H1 (cell line): ENCODE results near the gene PAK1IP1. TPM values are rescaled to one million over a fixed set of nuclear protein-coding genes. Genes with fewer than 3 reads are reported as not detected.

Experiments used
- CTCF ChIA-PET: fragments of 300-600 bp; sonication (Branson Sonifier 250); formaldehyde crosslinking; loops from one replicate; lab custom pipeline; 2021; ENCODE audit not compliant: partially characterized antibody; lab: Charles Lee
- POLR2A ChIA-PET: fragments of 300-600 bp; sonication (Branson Sonifier 250); formaldehyde crosslinking; loops from one replicate; lab custom pipeline; 2021; ENCODE audit warnings: inconsistent platforms; ENCODE audit not compliant: partially characterized antibody; lab: Charles Lee
- DNase-seq, 2 experiments: peaks; one replicate each; pipeline versions ENCODE4 v3.0.0 to v3.0.0-alpha.2; 2010 to 2022; ENCODE audit warnings: low spot score in 2 of 2, low read depth in 1 of 2, mixed read lengths in 1 of 2
- FAIRE-seq: peaks from 2 replicates; lab custom pipeline; 2011; peaks lifted over from hg19 to GRCh38; lab: Jason Lieb, UNC
- H2AFZ ChIP-seq: 2 replicates; pipeline ENCODE4 v1.8.1; 2012; ENCODE audit warnings: low read length, inconsistent platforms
- H2AK5ac ChIP-seq: 2 replicates; pipeline ENCODE4 v1.6.1; 2013; ENCODE audit warnings: low read depth, low read length
- H2BK120ac ChIP-seq: replicated peaks from 2 replicates; pipeline ENCODE3; 2013; ENCODE audit warnings: low read depth, low read length, inconsistent platforms
- H2BK12ac ChIP-seq: 2 replicates; pipeline ENCODE4 v1.6.1; 2013; ENCODE audit warnings: low read depth, low read length
- H2BK15ac ChIP-seq: 2 replicates; pipeline ENCODE4 v1.6.1; 2013; ENCODE audit warnings: low read length
- H2BK20ac ChIP-seq: 2 replicates; pipeline ENCODE4 v1.6.1; 2013; ENCODE audit warnings: low read length
- H2BK5ac ChIP-seq: 2 replicates; pipeline ENCODE4 v1.6.1; 2013; ENCODE audit warnings: low read depth, low read length
- H3K14ac ChIP-seq: 2 replicates; pipeline ENCODE4 v1.6.1; 2013; ENCODE audit warnings: inconsistent platforms; ENCODE audit not compliant: insufficient read length
- H3K18ac ChIP-seq: 2 replicates; pipeline ENCODE4 v1.6.1; 2013; ENCODE audit warnings: low read length; ENCODE audit errors: extremely low read depth
- H3K23ac ChIP-seq: 2 replicates; pipeline ENCODE4 v1.6.1; 2013; ENCODE audit warnings: inconsistent platforms; ENCODE audit not compliant: insufficient read length
- H3K23me2 ChIP-seq: 2 replicates; pipeline ENCODE4 v1.6.1; 2013; ENCODE audit warnings: low read depth, low read length
- H3K27ac ChIP-seq: 2 replicates; pipeline ENCODE4 v1.6.1; 2011; ENCODE audit warnings: low read depth, low read length, inconsistent platforms
- H3K27me3 ChIP-seq, 4 experiments: replicated peaks in 1 of 4; 1 replicate in 1 of 4; 2 replicates in 3 of 4; pipeline versions ENCODE4 v1.6.1 to v1.8.1; 2011 to 2013; ENCODE audit warnings: low read length in 3 of 4, mild to moderate bottlenecking in 3 of 4, inconsistent platforms in 2 of 4, mixed read lengths in 2 of 4, moderate library complexity in 1 of 4; ENCODE audit not compliant: control insufficient read depth in 3 of 4, insufficient read depth in 3 of 4; ENCODE audit errors: extremely low read depth in 1 of 4
- H3K36me3 ChIP-seq, 4 experiments: 2 replicates each; pipeline versions ENCODE4 v1.6.1 to v1.8.1; 2011 to 2013; ENCODE audit warnings: mild to moderate bottlenecking in 4 of 4, low read length in 3 of 4, moderate library complexity in 2 of 4, control low read depth in 1 of 4, inconsistent platforms in 1 of 4; ENCODE audit not compliant: insufficient read depth in 4 of 4, control insufficient read depth in 2 of 4
- H3K4ac ChIP-seq: replicated peaks from 2 replicates; pipeline ENCODE3; 2013; ENCODE audit warnings: low read length, low read depth, mixed read lengths, inconsistent platforms; ENCODE audit not compliant: insufficient read length
- H3K4me1 ChIP-seq, 4 experiments: replicated peaks in 1 of 4; 1 replicate in 1 of 4; 2 replicates in 3 of 4; pipeline versions ENCODE4 v1.6.1 to v1.8.1; 2011 to 2013; ENCODE audit warnings: low read length in 3 of 4, inconsistent platforms in 2 of 4, mixed read lengths in 1 of 4; ENCODE audit not compliant: insufficient read depth in 4 of 4, control insufficient read depth in 3 of 4
- H3K4me2 ChIP-seq, 2 experiments: 2 replicates each; pipeline versions ENCODE4 v1.6.1 to v1.8.1; 2011 to 2013; ENCODE audit warnings: low read depth in 2 of 2, low read length in 2 of 2, control low read depth in 1 of 2, inconsistent platforms in 1 of 2, mild to moderate bottlenecking in 1 of 2; ENCODE audit not compliant: insufficient read depth in 1 of 2
- H3K4me3 ChIP-seq, 4 experiments: fragments of 200-600, 300-600 bp in 1 of 4; sonication (generic), shearing (Covaris generic), sonication (Bioruptor Twin) in 1 of 4; 2 replicates each; pipeline versions ENCODE4 v1.5.1 to v1.8.1; 2011 to 2016; ENCODE audit warnings: low read length in 4 of 4, low read depth in 3 of 4, control low read depth in 2 of 4, inconsistent platforms in 2 of 4, mild to moderate bottlenecking in 2 of 4, mixed read lengths in 1 of 4, moderate library complexity in 1 of 4; ENCODE audit not compliant: insufficient read depth in 2 of 4; ENCODE audit errors: extremely low read depth in 1 of 4
- H3K56ac ChIP-seq: replicated peaks from 2 replicates; pipeline ENCODE3; 2013; ENCODE audit warnings: low read depth, mild to moderate bottlenecking, mixed read lengths, low read length, inconsistent platforms; ENCODE audit not compliant: insufficient read length
- H3K79me1 ChIP-seq: 2 replicates; pipeline ENCODE4 v1.6.1; 2013; ENCODE audit warnings: low read depth, low read length, control low read depth
- H3K79me2 ChIP-seq, 2 experiments: 2 replicates each; pipeline versions ENCODE4 v1.6.1 to v1.8.1; 2012 to 2013; ENCODE audit warnings: low read length in 2 of 2, mild to moderate bottlenecking in 2 of 2, inconsistent platforms in 1 of 2; ENCODE audit not compliant: insufficient read depth in 2 of 2, control insufficient read depth in 1 of 2
- H3K9ac ChIP-seq, 4 experiments: replicated peaks in 1 of 4; 1 replicate in 1 of 4; 2 replicates in 3 of 4; pipeline versions ENCODE4 v1.6.1 to v1.8.1; 2011 to 2013; ENCODE audit warnings: low read depth in 3 of 4, low read length in 3 of 4, control low read depth in 2 of 4, mild to moderate bottlenecking in 2 of 4, moderate library complexity in 2 of 4, inconsistent platforms in 1 of 4; ENCODE audit errors: extremely low read depth in 1 of 4
- H3K9me3 ChIP-seq, 2 experiments: 2 replicates each; pipeline versions ENCODE4 v1.6.1 to v1.8.1; 2012 to 2013; ENCODE audit warnings: mild to moderate bottlenecking in 2 of 2, moderate library complexity in 2 of 2, control low read depth in 1 of 2, inconsistent platforms in 1 of 2, low read depth in 1 of 2, low read length in 1 of 2, mixed read lengths in 1 of 2; ENCODE audit not compliant: insufficient read depth in 2 of 2
- H4K20me1 ChIP-seq, 2 experiments: replicated peaks in 1 of 2; 2 replicates each; pipeline versions ENCODE3 to v1.8.1; 2011 to 2013; ENCODE audit warnings: inconsistent platforms in 2 of 2, low read length in 2 of 2, mild to moderate bottlenecking in 1 of 2; ENCODE audit not compliant: insufficient read depth in 2 of 2, control insufficient read depth in 1 of 2
- H4K5ac ChIP-seq: 2 replicates; pipeline ENCODE4 v1.6.1; 2013; ENCODE audit warnings: low read length, low read depth, mixed read lengths, inconsistent platforms; ENCODE audit not compliant: insufficient read length
- H4K8ac ChIP-seq: 2 replicates; pipeline ENCODE4 v1.8.0; 2013; ENCODE audit warnings: mild to moderate bottlenecking, moderate library complexity, low read length, inconsistent platforms; ENCODE audit not compliant: insufficient read depth; ENCODE audit errors: extremely low read depth
- H4K91ac ChIP-seq: replicated peaks from 2 replicates; pipeline ENCODE3; 2013; ENCODE audit warnings: low read length, mixed read lengths, inconsistent platforms; ENCODE audit not compliant: insufficient read length
- CREB1 ChIP-seq: IDR thresholded peaks from 2 replicates; pipeline ENCODE4 v1.6.1; 2012; ENCODE audit warnings: inconsistent platforms
- EP300 ChIP-seq, 2 experiments: IDR thresholded peaks; 1 replicate in 1 of 2; 2 replicates in 1 of 2; pipeline ENCODE4 v1.6.1; 2011 to 2012; ENCODE audit warnings: low read depth in 2 of 2, low read length in 2 of 2, mild to moderate bottlenecking in 2 of 2, borderline replicate concordance in 1 of 2, inconsistent platforms in 1 of 2, moderate library complexity in 1 of 2
- POLR2A ChIP-seq, 2 experiments: IDR thresholded peaks; 1 replicate in 1 of 2; 2 replicates in 1 of 2; pipeline ENCODE4 v1.6.1; 2011; ENCODE audit warnings: low read depth in 2 of 2, low read length in 2 of 2, mild to moderate bottlenecking in 2 of 2; ENCODE audit errors: control extremely low read depth in 1 of 2
- WGBS, 2 experiments: shearing (Covaris generic) in 1 of 2; methylation state at CpG; one replicate each; pipeline versions ENCODE4 v1.1.6 to v1.1.7; 2013 to 2015; ENCODE audit warnings: low lambda C conversion rate in 2 of 2, mixed read lengths in 2 of 2, inconsistent platforms in 1 of 2, low coverage in 1 of 2, missing lambda C conversion rate in 1 of 2; ENCODE audit not compliant: insufficient replicate concordance in 2 of 2, insufficient coverage in 1 of 2, insufficient read length in 1 of 2; ENCODE audit errors: extremely low coverage in 1 of 2, missing lambda C conversion rate in 1 of 2; 5-methylcytosine and 5-hydroxymethylcytosine counted together
- polyA plus RNA-seq, 7 experiments: library from polyadenylated mRNA; depleted of rRNA in 3 of 7; stranded (reverse) in 5 of 7; unstranded in 2 of 7; fragments of >200 nt in 5 of 7; fragments of 200-250 nt in 2 of 7; gene quantifications; 1 replicate in 5 of 7; 2 replicates in 1 of 7; 4 replicates in 1 of 7; pipeline versions ENCODE4 v1.2.1 to v1.2.3, GENCODE V29; 2011 to 2013; ENCODE audit warnings: missing spikeins in 2 of 7, mixed read lengths in 2 of 7
- total RNA-seq: library from RNA; stranded (reverse); fragmentation: NEBNext Ultra II Directional; extraction: Animal tissue kit (Norgen Biotek cat#: 25700); gene quantifications from 2 replicates; pipeline ENCODE4 v1.2.1, GENCODE V29; 2021

PAK1IP1 gene
- total and polyA plus RNA-seq, 2 of the 8 experiments (the other 6 are each of a cell fraction or from before 2014, with no cell fraction given), result 19.7 to 43.6 TPM

DNA sequence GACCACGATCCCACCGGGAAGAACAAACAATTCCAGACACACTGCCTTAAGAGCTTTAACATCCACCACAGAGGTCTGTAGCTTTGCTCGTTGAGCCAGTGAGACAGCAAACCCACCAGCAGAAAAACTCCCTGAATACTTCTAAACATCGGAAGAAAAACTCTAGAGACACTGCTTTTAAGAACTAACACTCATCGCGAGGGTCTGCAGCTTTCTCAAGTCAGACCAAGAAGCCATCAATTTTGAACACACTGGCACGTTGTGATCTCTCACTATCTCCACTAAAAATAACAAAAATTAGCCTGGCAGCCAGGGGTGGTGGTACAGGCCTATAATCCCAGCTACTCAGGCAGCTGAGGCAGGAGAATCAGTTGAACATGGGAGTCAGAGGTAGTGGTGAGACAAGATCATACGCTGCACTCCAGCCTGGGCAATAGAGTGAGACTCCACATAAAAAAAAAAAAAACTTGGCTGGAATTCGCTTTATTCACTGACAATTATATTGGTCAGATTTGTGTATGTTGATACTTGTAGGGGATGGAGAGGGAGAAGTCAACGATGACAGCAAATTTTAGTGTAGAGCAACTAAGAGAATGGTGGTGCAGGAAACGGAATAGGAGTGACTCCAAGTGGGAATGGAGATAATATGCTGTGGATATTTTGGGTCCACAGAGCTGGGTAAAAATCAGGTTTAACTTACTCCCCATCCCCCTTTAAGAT is 27.2 kb downstream of the PAK1IP1 start:
- Histone ChIP-seq H2BK20ac (0 out of 2 replicates have a peak overlapping the region, but pooled peaks have one; percentile 66), H2AK5ac (peak overlapping the region; percentile 69; the same call in 1 of the 2 replicates), H3K4me1 (peaks cover 0 to 12% (median 4%) of the 10 kb centered on the region in 4 experiments; a peak in 3 of 7 replicates), H2BK12ac (0 out of 2 replicates have a peak overlapping the region, but pooled peaks have one; percentile 31), H3K27ac (peak overlapping the region; percentile 65; the same call in 1 of the 2 replicates), H3K23ac (no peak overlapping the region), H3K14ac (no peak overlapping the region), H3K18ac (no peak overlapping the region), H3K79me1 (peaks cover 8% of the 10 kb centered on the region; the same call in 1 of the 2 replicates), H3K9ac (peak overlapping the region in 2 of 4 experiments; percentile 31 to 46; a peak in 2 of 7 replicates), H4K91ac (peak overlapping the region; percentile 61), H2BK5ac (peak overlapping the region; percentile 77; the same call in 1 of the 2 replicates), H3K79me2 (peaks cover 8 to 18% of the 10 kb centered on the region in 2 experiments; a peak in 3 of 4 replicates), H3K23me2 (peaks cover 4% of the 10 kb centered on the region; the same call in 1 of the 2 replicates), H3K4me3 (peak overlapping the region; percentile 80 to 91 (median 88); a peak in 5 of 8 replicates), H3K9me3 (peaks cover 0 to 9% of the 10 kb centered on the region in 2 experiments; a peak in 3 of 4 replicates), H4K5ac (peak overlapping the region; percentile 18), H3K4ac (peak overlapping the region; percentile 49), H2BK15ac (peak overlapping the region; percentile 99; the same call in 1 of the 2 replicates), H2BK120ac (no peak overlapping the region), H4K20me1 (no peaks in the 10 kb centered on the region), H2AFZ (peak overlapping the region; percentile 47), H3K56ac (no peak overlapping the region), H4K8ac (peak overlapping the region; percentile 29; the same call in 1 of the 2 replicates), H3K36me3 (peaks cover 3 to 17% (median 9%) of the 10 kb centered on the region in 4 experiments; a peak in 5 of 8 replicates), H3K4me2 (peak overlapping the region; percentile 79 to 95), H3K27me3 (no peaks in the 10 kb centered on the region)
- FAIRE-seq, result no peak
- 89% methylated on average over 11 of the region's 11 CpGs; no CpG with 5 or more reads in 1 of the 2 experiments for WGBS, 2 experiments
- CTCF ChIA-PET, result interaction anchor here (0.6 to 2.3 kb wide), 12 partner anchors 11 to 1709 kb away, joined by 3 to 8 read pairs (median 4); partner anchors contain the start of genes C6orf52, PAK1IP1 and TMEM14B
- POLR2A ChIA-PET, result interaction anchor here (0.8 to 6.9 kb wide), 17 partner anchors 8 to 139 kb away, joined by 3 to 39 read pairs (median 4); partner anchors contain the start of genes C6orf52, PAK1IP1 and TMEM14B
- TF ChIP-seq POLR2A (IDR thresholded peaks at IDR 0.05; ENCODE audit: control extremely low read depth in 1 of 2, low read depth in 2 of 2, low read length in 2 of 2), result peak in 1 of 2 experiments; percentile 15; a peak in 1 of 3 replicates
- no peak for TF ChIP-seq CREB1
- no peak for TF ChIP-seq EP300 (IDR thresholded peaks at IDR 0.05; ENCODE audit: borderline replicate concordance in 1 of 2, low read depth in 2 of 2, low read length in 2 of 2)
- DNase-seq, result no peak
